Measurements from ENCODE around the gene MAFG. TPM values are rescaled to one million over a fixed set of nuclear protein-coding genes. Genes with fewer than 3 reads are reported as not detected.

MAFG gene
- 10 to 100 TPM; 16.0 to 20.4 TPM for total RNA-seq

- intact Hi-C loops (cut with DNase I), result no loop called here
- H3K4me1 ChIP-seq, result peaks cover 23% of the 10 kb centered on the region
- no peak for TF ChIP-seq CTCF (IDR thresholded peaks at IDR 0.05)
These were observed at the start of gene MAFG for GRCh38 chr17:81927653-81928543. TSS of gene MAFG (minus strand) at chr17:81927735. CDS start at chr17:81923185, 4,550 bp downstream.

GRCh38 chr17:81976332-81977210 lies 49.0 kb upstream of the MAFG start:
- Histone ChIP-seq H3K9me3 (no peaks in the 10 kb centered on the region), H3K27me3 (no peaks in the 10 kb centered on the region), H3K27ac (peak overlapping the region; percentile 74), H3K36me3 (no peaks in the 10 kb centered on the region), H3K4me3 (peak overlapping the region; percentile 96), H3K9ac (ENCODE audit: low read depth in 2 of 2, low read length in 2 of 2) (peak overlapping the region; percentile 86 to 89), H3K4me1 (no peaks in the 10 kb centered on the region)
- intact Hi-C loops (cut with DNase I), result no loop called here
- TF ChIP-seq CTCF (IDR thresholded peaks at IDR 0.05), result no peak
- DNase-seq, result peak; percentile 57

More at GRCh38 chr17:81927653-81928543, at the start of gene MAFG:
- H3K36me3 ChIP-seq, result no peaks in the 10 kb centered on the region
- peaks cover 9% of the 10 kb centered on the region for H3K27me3 ChIP-seq
- H3K9me3 ChIP-seq, result no peaks in the 10 kb centered on the region
- H3K9ac ChIP-seq (ENCODE audit: low read depth in 2 of 2, low read length in 2 of 2), result peak within 1 kb of the TSS; percentile 92 to 95
- H3K27ac ChIP-seq, result peak within 1 kb of the TSS; percentile 95
- peak within 1 kb of the TSS; percentile 95 for H3K4me3 ChIP-seq
- DNase-seq, result peak; percentile 93

GRCh38 chr17:81973432-81973831 lies 45.9 kb upstream of the MAFG start:
- Histone ChIP-seq H3K36me3 (no peaks in the 10 kb centered on the region), H3K27me3 (no peaks in the 10 kb centered on the region), H3K27ac (no peak overlapping the region), H3K9ac (ENCODE audit: low read depth in 2 of 2, low read length in 2 of 2) (no peak overlapping the region), H3K4me1 (peaks cover under 1% of the 10 kb centered on the region), H3K4me3 (no peak overlapping the region), H3K9me3 (no peaks in the 10 kb centered on the region)
- intact Hi-C loops (cut with DNase I), result no loop called here
- TF ChIP-seq CTCF (IDR thresholded peaks at IDR 0.05), result no peak
- no peak for DNase-seq

- no peak overlapping the region for H3K27ac ChIP-seq
- no peak for TF ChIP-seq CTCF (IDR thresholded peaks at IDR 0.05)
- intact Hi-C loops (cut with DNase I), result no loop called here
- peaks cover 14% of the 10 kb centered on the region for H3K4me1 ChIP-seq
- no peak for DNase-seq
- no peak overlapping the region for H3K9ac ChIP-seq (ENCODE audit: low read depth in 2 of 2, low read length in 2 of 2)
- H3K36me3 ChIP-seq, result no peaks in the 10 kb centered on the region
- peaks cover 6% of the 10 kb centered on the region for H3K27me3 ChIP-seq
- H3K9me3 ChIP-seq, result no peaks in the 10 kb centered on the region
- no peak overlapping the region for H3K4me3 ChIP-seq
These were observed 41.6 kb upstream of the MAFG start for GRCh38 chr17:81968850-81969812.
